Prostate gland (tissue), 2 donors: ENCODE measurements around the gene CORO7.

Experiments used
- CTCF ChIP-seq, 4 experiments: fragments of 200-600 bp in 2 of 4; fragments of 450-650 bp in 2 of 4; sonication (generic) in 2 of 4; IDR thresholded peaks; 1 replicate in 3 of 4; 2 replicates in 1 of 4; pipeline ENCODE4 v1.5.1; 2016 to 2019; ENCODE audit warnings: antibody characterized with exemption in 4 of 4, mild to moderate bottlenecking in 2 of 4, moderate library complexity in 2 of 4
- POLR2A ChIP-seq: fragments of 450-650 bp; IDR thresholded peaks from one replicate; pipeline ENCODE4 v1.6.1; 2016; ENCODE audit warnings: antibody characterized with exemption, mild to moderate bottlenecking
- POLR2AphosphoS5 ChIP-seq: sonication (generic); formaldehyde crosslinking; IDR thresholded peaks from one replicate; pipeline ENCODE4 v1.6.1; 2017; ENCODE audit warnings: antibody characterized with exemption

GRCh38 chr16:4376893-4377572, 39.4 kb downstream of the CORO7 start:
- TF ChIP-seq CTCF (IDR thresholded peaks at IDR 0.05), result no peak
- TF ChIP-seq POLR2A, result no peak
- TF ChIP-seq POLR2AphosphoS5, result no peak
